ENCODE results near the gene HNMT. TPM values are rescaled to one million over a fixed set of nuclear protein-coding genes. Genes with fewer than 3 reads are reported as not detected.

Gene HNMT
- total RNA-seq, 5 donors from 2014 or later (not counting 1 experiment from before 2014, with no cell fraction given): 0.15 to 0.39 (median 0.22) TPM; not detected in 2

GRCh38 chr2:138010890-138011289, 46.6 kb downstream of the HNMT start:
- no peaks in the 10 kb centered on the region for H3K4me1 ChIP-seq (ENCODE audit: control insufficient read depth in 1 of 2, extremely low read depth in 1 of 2, insufficient read depth in 2 of 2, low read length in 2 of 2)
- 74% methylated on average over 3 of the region's 4 CpGs for WGBS (ENCODE audit: insufficient coverage)
- no peaks in the 10 kb centered on the region for H3K9me3 ChIP-seq
- Mint-ChIP-seq H3K27ac (no peak overlapping the region), H3K4me3 (no peak overlapping the region), H3K9me3 (peaks cover 0 to 9% (median 0%) of the 10 kb centered on the region in 3 donors), H3K4me1 (no peaks in the 10 kb centered on the region), H3K27me3 (no peaks in the 10 kb centered on the region), H3K36me3 (no peaks in the 10 kb centered on the region)
- CTCF ChIA-PET: no interaction called here
- H3K27me3 ChIP-seq (replicated peaks in 1 of 2; ENCODE audit: control insufficient read depth in 2 of 2, extremely low read depth in 1 of 2, insufficient read depth in 2 of 2, low read length in 1 of 2): no peaks in the 10 kb centered on the region
- H3K27ac ChIP-seq (ENCODE audit: low read length): no peak overlapping the region
- no peaks in the 10 kb centered on the region for H3K36me3 ChIP-seq (ENCODE audit: control insufficient read depth in 2 of 2, extremely low read depth in 1 of 2, insufficient read depth in 1 of 2, low read length in 1 of 2)
- POLR2A ChIA-PET: no interaction called here
- no peak for DNase-seq
- no peak for ATAC-seq (replicated peaks in 1 of 4)
- no peak overlapping the region for H3K4me3 ChIP-seq (ENCODE audit: control insufficient read depth in 1 of 2, extremely low read depth in 1 of 2, low read length in 1 of 2)

- ChIA-PET POLR2A (no interaction called here), CTCF (no interaction called here)
- Histone ChIP-seq H3K4me1 (ENCODE audit: control insufficient read depth in 1 of 2, extremely low read depth in 1 of 2, insufficient read depth in 2 of 2, low read length in 2 of 2) (no peaks in the 10 kb centered on the region), H3K9me3 (no peaks in the 10 kb centered on the region), H3K27ac (ENCODE audit: low read length) (no peak overlapping the region), H3K4me3 (ENCODE audit: control insufficient read depth in 1 of 2, extremely low read depth in 1 of 2, low read length in 1 of 2) (no peak overlapping the region), H3K27me3 (replicated peaks in 1 of 2; ENCODE audit: control insufficient read depth in 2 of 2, extremely low read depth in 1 of 2, insufficient read depth in 2 of 2, low read length in 1 of 2) (no peaks in the 10 kb centered on the region), H3K36me3 (ENCODE audit: control insufficient read depth in 2 of 2, extremely low read depth in 1 of 2, insufficient read depth in 1 of 2, low read length in 1 of 2) (no peaks in the 10 kb centered on the region)
- no peak for DNase-seq
- Mint-ChIP-seq H3K36me3 (no peaks in the 10 kb centered on the region), H3K9me3 (peaks cover 0 to 9% (median 0%) of the 10 kb centered on the region in 3 donors), H3K4me1 (no peaks in the 10 kb centered on the region), H3K27ac (no peak overlapping the region), H3K4me3 (no peak overlapping the region), H3K27me3 (no peaks in the 10 kb centered on the region)
- ATAC-seq (replicated peaks in 1 of 4): no peak
- WGBS (ENCODE audit: insufficient coverage): no CpG with 5 or more reads among the region's 3 CpGs
These were observed 47.8 kb downstream of the HNMT start for GRCh38 chr2:138012082-138012481.

GRCh38 chr2:138012968-138013367, 48.7 kb downstream of the HNMT start:
- H3K27me3 Mint-ChIP-seq: no peaks in the 10 kb centered on the region
- H3K4me3 ChIP-seq (ENCODE audit: control insufficient read depth in 1 of 2, extremely low read depth in 1 of 2, low read length in 1 of 2): no peak overlapping the region
- CTCF ChIA-PET: no interaction called here
- no peak overlapping the region for H3K4me3 Mint-ChIP-seq
- H3K27me3 ChIP-seq (replicated peaks in 1 of 2; ENCODE audit: control insufficient read depth in 2 of 2, extremely low read depth in 1 of 2, insufficient read depth in 2 of 2, low read length in 1 of 2): no peaks in the 10 kb centered on the region
- H3K4me1 ChIP-seq (ENCODE audit: control insufficient read depth in 1 of 2, extremely low read depth in 1 of 2, insufficient read depth in 2 of 2, low read length in 2 of 2): no peaks in the 10 kb centered on the region
- H3K9me3 Mint-ChIP-seq: peaks cover 0 to 3% (median 0%) of the 10 kb centered on the region in 3 donors
- H3K36me3 ChIP-seq (ENCODE audit: control insufficient read depth in 2 of 2, extremely low read depth in 1 of 2, insufficient read depth in 1 of 2, low read length in 1 of 2): no peaks in the 10 kb centered on the region
- no peaks in the 10 kb centered on the region for H3K9me3 ChIP-seq
- H3K4me1 Mint-ChIP-seq: no peaks in the 10 kb centered on the region
- no peak for DNase-seq
- ATAC-seq (replicated peaks in 1 of 4): no peak
- POLR2A ChIA-PET: no interaction called here
- H3K36me3 Mint-ChIP-seq: no peaks in the 10 kb centered on the region
- no peak overlapping the region for H3K27ac ChIP-seq (ENCODE audit: low read length)
- H3K27ac Mint-ChIP-seq: no peak overlapping the region
- 83% methylated on average over 2 of the region's 3 CpGs for WGBS (ENCODE audit: insufficient coverage)

DNA sequence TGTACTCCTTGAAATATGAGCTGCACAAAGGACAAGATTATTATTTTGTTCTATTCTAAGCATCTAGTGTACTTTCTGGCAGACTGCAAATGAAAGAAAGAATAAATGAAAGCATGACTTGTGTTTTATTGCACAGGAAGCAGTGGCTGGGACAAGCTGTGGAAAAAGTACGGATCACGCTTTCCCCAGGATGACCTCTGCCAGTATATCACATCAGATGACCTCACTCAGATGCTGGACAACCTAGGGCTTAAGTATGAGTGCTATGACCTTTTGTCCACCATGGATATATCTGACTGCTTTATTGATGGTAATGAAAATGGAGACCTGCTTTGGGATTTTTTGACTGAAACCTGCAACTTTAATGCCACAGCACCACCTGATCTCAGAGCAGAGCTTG, 49.4 kb downstream of the HNMT start:
- ChIA-PET POLR2A (no interaction called here), CTCF (no interaction called here)
- no peaks in the 10 kb centered on the region for H3K4me1 Mint-ChIP-seq
- Histone ChIP-seq H3K36me3 (ENCODE audit: control insufficient read depth in 2 of 2, extremely low read depth in 1 of 2, insufficient read depth in 1 of 2, low read length in 1 of 2) (no peaks in the 10 kb centered on the region), H3K4me1 (ENCODE audit: control insufficient read depth in 1 of 2, extremely low read depth in 1 of 2, insufficient read depth in 2 of 2, low read length in 2 of 2) (no peaks in the 10 kb centered on the region), H3K27me3 (replicated peaks in 1 of 2; ENCODE audit: control insufficient read depth in 2 of 2, extremely low read depth in 1 of 2, insufficient read depth in 2 of 2, low read length in 1 of 2) (no peaks in the 10 kb centered on the region), H3K9me3 (no peaks in the 10 kb centered on the region), H3K27ac (ENCODE audit: low read length) (no peak overlapping the region), H3K4me3 (ENCODE audit: control insufficient read depth in 1 of 2, extremely low read depth in 1 of 2, low read length in 1 of 2) (no peak overlapping the region)
- DNase-seq: no peak
- no peaks in the 10 kb centered on the region for H3K9me3 Mint-ChIP-seq
- no CpG with 5 or more reads among the region's 2 CpGs for WGBS (ENCODE audit: insufficient coverage)
- no peaks in the 10 kb centered on the region for H3K36me3 Mint-ChIP-seq
- no peak for ATAC-seq (replicated peaks in 1 of 4)
- H3K27me3 Mint-ChIP-seq: no peaks in the 10 kb centered on the region
- no peak overlapping the region for H3K27ac Mint-ChIP-seq
- no peak overlapping the region for H3K4me3 Mint-ChIP-seq

- Histone ChIP-seq H3K36me3 (ENCODE audit: control insufficient read depth in 2 of 2, extremely low read depth in 1 of 2, insufficient read depth in 1 of 2, low read length in 1 of 2) (no peaks in the 10 kb centered on the region), H3K9me3 (no peaks in the 10 kb centered on the region), H3K4me3 (ENCODE audit: control insufficient read depth in 1 of 2, extremely low read depth in 1 of 2, low read length in 1 of 2) (no peak overlapping the region), H3K4me1 (ENCODE audit: control insufficient read depth in 1 of 2, extremely low read depth in 1 of 2, insufficient read depth in 2 of 2, low read length in 2 of 2) (no peaks in the 10 kb centered on the region), H3K27ac (ENCODE audit: low read length) (no peak overlapping the region), H3K27me3 (replicated peaks in 1 of 2; ENCODE audit: control insufficient read depth in 2 of 2, extremely low read depth in 1 of 2, insufficient read depth in 2 of 2, low read length in 1 of 2) (no peaks in the 10 kb centered on the region)
- no peak for ATAC-seq (replicated peaks in 1 of 4)
- Mint-ChIP-seq H3K36me3 (no peaks in the 10 kb centered on the region), H3K9me3 (no peaks in the 10 kb centered on the region), H3K27ac (no peak overlapping the region), H3K27me3 (no peaks in the 10 kb centered on the region), H3K4me1 (no peaks in the 10 kb centered on the region), H3K4me3 (no peak overlapping the region)
- WGBS (ENCODE audit: insufficient coverage): no CpG with 5 or more reads among the region's 3 CpGs
- no peak for DNase-seq
- ChIA-PET POLR2A (no interaction called here), CTCF (interaction anchor here in 1 of 2 donors (0.6 kb wide), 1 partner anchor 188 kb away, joined by 4 read pairs; no protein-coding TSS in a partner anchor)
These were observed 51.2 kb downstream of the HNMT start for GRCh38 chr2:138015494-138015893.

DNA sequence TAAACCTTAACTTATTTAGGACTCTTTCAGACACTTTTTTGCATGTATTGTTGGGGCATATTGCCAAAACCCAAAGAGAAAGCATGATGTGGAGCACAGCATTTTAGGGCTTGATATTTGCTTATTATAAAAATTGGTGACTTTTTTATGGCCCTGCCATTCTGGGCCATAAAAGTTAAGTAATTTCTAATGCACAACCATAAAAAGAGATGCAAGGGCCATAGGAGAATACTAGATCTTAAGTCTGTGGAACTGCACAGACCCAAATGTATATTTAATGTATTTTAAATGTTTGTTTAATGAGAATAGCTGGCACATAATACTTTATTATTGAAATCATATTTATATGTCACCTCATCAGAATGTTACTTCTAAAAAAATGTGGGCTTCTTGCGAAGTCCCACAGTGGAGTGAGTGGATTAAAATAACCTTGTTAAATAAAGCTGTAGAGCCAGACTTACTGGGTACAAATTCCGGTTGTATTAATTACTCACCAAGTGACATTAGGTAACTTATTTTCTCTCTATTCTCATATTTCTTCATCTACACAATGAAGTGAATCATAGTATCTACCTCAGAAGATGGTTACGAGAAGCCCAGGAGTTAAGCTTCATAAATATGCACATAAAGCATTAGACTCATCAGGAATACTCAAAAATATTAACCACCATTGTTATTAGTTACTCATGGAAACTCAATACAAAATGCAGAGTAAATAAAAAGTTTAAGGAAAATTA, 52.2 kb downstream of the HNMT start:
- H3K4me3 ChIP-seq (ENCODE audit: control insufficient read depth in 1 of 2, extremely low read depth in 1 of 2, low read length in 1 of 2): no peak overlapping the region
- no peaks in the 10 kb centered on the region for H3K36me3 ChIP-seq (ENCODE audit: control insufficient read depth in 2 of 2, extremely low read depth in 1 of 2, insufficient read depth in 1 of 2, low read length in 1 of 2)
- ChIA-PET CTCF (interaction anchor here in 1 of 2 donors (0.6 kb wide), 2 partner anchors 187 to 858 kb away, joined by 3 to 4 read pairs; no protein-coding TSS in a partner anchor), POLR2A (no interaction called here)
- H3K27me3 ChIP-seq (replicated peaks in 1 of 2; ENCODE audit: control insufficient read depth in 2 of 2, extremely low read depth in 1 of 2, insufficient read depth in 2 of 2, low read length in 1 of 2): no peaks in the 10 kb centered on the region
- no peaks in the 10 kb centered on the region for H3K4me1 ChIP-seq (ENCODE audit: control insufficient read depth in 1 of 2, extremely low read depth in 1 of 2, insufficient read depth in 2 of 2, low read length in 2 of 2)
- H3K9me3 Mint-ChIP-seq: no peaks in the 10 kb centered on the region
- no peak for ATAC-seq (replicated peaks in 1 of 4)
- no peaks in the 10 kb centered on the region for H3K9me3 ChIP-seq
- H3K4me1 Mint-ChIP-seq: no peaks in the 10 kb centered on the region
- no peak overlapping the region for H3K4me3 Mint-ChIP-seq
- no peak overlapping the region for H3K27ac ChIP-seq (ENCODE audit: low read length)
- WGBS (ENCODE audit: insufficient coverage): no CpG with 5 or more reads among the region's 3 CpGs
- no peaks in the 10 kb centered on the region for H3K36me3 Mint-ChIP-seq
- no peak overlapping the region for H3K27ac Mint-ChIP-seq
- H3K27me3 Mint-ChIP-seq: no peaks in the 10 kb centered on the region
- DNase-seq: no peak

- ATAC-seq (replicated peaks in 1 of 4) (no peak), DNase-seq (no peak)
- ChIA-PET CTCF (no interaction called here), POLR2A (no interaction called here)
- H3K36me3 ChIP-seq (ENCODE audit: control insufficient read depth in 2 of 2, extremely low read depth in 1 of 2, insufficient read depth in 1 of 2, low read length in 1 of 2): no peaks in the 10 kb centered on the region
- H3K27me3 Mint-ChIP-seq: no peaks in the 10 kb centered on the region
- no peak overlapping the region for H3K4me3 ChIP-seq (ENCODE audit: control insufficient read depth in 1 of 2, extremely low read depth in 1 of 2, low read length in 1 of 2)
- H3K4me1 Mint-ChIP-seq: no peaks in the 10 kb centered on the region
- 38% methylated on average over 1 of the region's 1 CpG for WGBS (ENCODE audit: insufficient coverage)
- no peak overlapping the region for H3K27ac Mint-ChIP-seq
- no peak overlapping the region for H3K27ac ChIP-seq (ENCODE audit: low read length)
- no peaks in the 10 kb centered on the region for H3K27me3 ChIP-seq (replicated peaks in 1 of 2; ENCODE audit: control insufficient read depth in 2 of 2, extremely low read depth in 1 of 2, insufficient read depth in 2 of 2, low read length in 1 of 2)
- no peaks in the 10 kb centered on the region for H3K9me3 ChIP-seq
- H3K4me1 ChIP-seq (ENCODE audit: control insufficient read depth in 1 of 2, extremely low read depth in 1 of 2, insufficient read depth in 2 of 2, low read length in 2 of 2): no peaks in the 10 kb centered on the region
- H3K4me3 Mint-ChIP-seq: no peak overlapping the region
- no peaks in the 10 kb centered on the region for H3K36me3 Mint-ChIP-seq
- H3K9me3 Mint-ChIP-seq: no peaks in the 10 kb centered on the region
These were observed 53.6 kb downstream of the HNMT start for GRCh38 chr2:138017824-138018223.

All from T-cell (primary cell).